Fibroblast of peridontal ligament (primary cell): ENCODE results near the gene JOSD1.
"Not testable (repeated sequence)": the region's sequence is repeated elsewhere in the genome, so short reads cannot be mapped to it uniquely, and the experiment has no call there.

Experiments used
- DNase-seq: peaks from one replicate; pipeline ENCODE4 v3.0.0-alpha.2; 2010; ENCODE audit errors: extremely low read depth

The JOSD1 gene

DNA sequence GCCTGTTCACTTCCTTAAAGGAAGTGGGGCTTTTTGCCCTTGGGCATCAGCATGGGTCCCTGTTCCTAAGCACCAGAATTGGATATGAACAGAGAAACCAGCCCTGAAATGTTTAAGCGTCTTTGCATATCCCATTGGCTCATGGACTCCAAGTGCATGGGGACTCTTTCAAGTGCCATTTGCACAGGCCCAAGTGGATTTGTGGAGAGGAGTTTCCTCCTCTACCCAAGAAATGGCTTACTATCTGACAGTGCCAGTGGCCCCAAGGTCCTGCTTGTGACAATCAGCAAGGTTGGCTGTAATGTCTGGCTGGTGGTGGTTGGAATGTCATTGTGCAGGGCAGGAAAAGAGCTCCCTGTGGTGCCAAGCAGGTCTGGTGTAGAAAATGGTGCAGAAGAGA is 15.0 kb downstream of the JOSD1 start:
- no peak for DNase-seq

DNA sequence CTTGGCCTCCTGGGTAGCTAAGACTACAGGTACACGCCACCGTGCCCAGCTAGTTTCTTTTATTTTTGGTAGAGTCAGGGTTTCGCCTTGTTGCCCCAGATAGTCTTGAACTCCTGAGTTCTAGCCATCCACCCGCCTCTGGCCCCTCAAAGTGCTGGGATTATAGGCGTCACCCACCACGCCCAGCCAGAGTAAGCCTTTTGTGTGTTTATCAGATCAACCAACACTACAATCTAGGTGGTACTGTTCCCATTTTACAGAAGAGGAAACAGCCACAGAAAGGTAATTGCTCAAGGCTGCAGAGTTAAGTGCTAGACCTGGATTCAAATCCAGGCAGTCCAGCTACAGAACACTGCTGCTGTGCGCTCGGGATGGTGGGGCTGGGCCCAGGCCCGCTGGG is 15.8 kb downstream of the JOSD1 start:
- DNase-seq = no peak

DNA sequence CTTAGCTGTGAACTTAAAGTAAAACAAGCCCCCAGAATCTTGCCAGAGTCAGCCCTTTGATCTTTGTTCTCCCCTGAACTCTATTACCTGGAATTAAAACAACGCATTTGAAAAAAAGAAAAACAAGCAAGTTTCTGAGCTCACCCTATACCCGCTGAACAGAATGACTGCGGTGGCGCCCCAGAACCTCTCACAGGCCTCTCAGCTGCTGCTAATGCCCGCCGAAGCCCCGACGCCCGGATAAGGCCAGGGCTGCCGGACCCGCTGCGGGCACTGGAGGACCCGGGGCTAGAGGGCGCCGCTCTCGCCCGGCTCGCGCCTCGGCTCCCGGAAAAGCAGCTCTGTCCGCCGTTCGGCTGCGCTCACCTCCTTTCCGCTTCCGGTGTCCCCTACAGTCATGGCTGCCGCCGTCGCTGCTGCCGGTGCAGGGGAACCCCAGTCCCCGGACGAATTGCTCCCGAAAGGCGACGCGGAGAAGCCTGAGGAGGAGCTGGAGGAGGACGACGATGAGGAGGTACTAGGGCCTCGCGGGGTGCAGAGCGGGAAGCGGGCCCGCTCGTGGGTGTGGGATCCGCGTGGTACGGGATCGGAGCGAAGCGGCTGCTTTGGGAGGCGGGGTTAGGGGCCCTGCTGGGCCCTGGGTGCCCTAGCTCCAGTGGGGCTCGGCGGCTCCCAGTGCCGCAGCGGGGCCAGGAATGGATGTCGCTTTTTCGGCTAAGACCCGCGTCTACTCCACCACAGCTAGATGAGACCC is 19.0 kb downstream of the JOSD1 start, which contains the start of gene TOMM22:
Gene TOMM22, plus strand, starts transcription at position 376 of the 754 bp plus-strand sequence. Its CDS starts 22 bp downstream, at position 398.
- peak; percentile 78 for DNase-seq

DNA sequence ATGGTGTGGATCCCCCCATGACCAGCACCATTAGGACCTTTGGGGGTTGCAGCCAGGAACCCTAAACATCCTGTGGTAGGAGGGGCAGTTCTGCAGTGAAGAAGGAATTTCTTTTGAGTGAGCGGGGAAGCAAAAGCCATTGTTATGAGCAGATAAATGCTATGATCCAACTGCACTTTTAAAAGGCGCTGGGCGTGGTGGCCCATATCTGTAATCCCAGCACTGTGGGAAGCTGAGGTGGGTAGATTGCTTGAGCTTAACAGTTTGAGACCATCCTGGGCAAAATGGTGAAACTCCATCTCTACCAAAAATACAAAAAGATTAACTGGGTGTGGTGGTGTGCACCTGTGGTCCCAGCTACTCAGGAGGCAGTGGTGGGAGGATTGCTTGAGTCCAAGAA is 24.9 kb downstream of the JOSD1 start:
- no peak for DNase-seq

DNA sequence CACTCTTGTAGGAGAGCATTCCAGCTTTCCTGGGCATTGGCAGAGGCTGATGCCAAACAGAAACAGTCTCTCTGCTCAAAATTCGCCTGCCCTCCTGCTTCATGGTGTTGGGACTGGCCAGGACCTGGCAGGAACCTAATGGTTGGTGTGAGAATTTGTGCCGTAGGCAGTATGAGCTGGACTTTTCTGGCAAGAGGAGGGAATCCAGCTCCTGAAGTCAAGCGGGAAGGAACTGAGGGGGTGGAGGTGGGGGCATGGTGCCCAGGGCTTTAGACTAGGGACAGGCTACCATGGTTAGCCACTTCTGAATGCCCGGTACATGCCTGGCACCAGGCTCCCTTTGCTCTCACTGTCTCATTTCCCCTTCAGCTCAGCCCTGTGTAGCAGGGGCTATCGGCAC is 25.9 kb downstream of the JOSD1 start:
- DNase-seq = no peak

DNA sequence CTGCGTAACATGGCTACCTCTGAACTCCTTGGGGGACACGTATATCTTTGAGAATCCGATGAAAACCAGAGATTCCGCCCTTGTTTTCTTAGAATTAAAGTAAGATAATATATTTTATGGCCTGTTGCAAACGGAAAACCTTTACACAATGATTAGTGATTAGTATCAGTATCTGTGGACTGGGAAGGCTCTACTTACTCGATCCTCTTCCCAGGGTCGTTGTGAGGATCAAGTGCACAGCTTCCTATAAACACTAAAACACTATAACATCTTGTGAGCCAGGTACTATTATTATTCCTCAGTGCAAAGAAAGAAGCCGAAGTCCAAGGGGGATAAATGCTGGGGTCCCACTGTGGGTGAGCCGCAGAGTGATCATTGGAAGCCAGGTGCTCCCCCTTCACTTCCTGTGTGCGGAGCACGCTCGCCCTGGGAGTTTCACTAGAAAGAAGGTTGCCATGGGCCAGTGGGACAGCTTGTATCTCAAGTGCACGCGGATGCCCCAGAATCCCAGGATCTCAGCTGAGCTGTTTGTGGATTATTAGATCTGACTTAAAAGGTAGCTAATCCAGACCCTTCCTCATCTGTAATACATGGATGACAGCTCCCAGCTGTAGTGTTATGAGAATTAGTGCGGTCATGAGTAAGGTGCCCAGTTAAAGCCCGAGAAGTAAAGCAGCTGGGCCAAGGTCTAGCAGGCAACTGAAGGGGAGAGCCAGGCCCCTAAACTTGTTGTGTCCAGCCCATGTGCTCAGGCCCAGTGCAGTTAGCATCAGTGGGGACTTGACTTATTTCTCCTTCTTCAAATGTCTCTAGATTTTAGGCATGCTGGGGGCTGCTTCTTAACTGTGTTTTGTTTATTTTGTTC is 43.5 kb downstream of the JOSD1 start:
- no peak for DNase-seq

DNA sequence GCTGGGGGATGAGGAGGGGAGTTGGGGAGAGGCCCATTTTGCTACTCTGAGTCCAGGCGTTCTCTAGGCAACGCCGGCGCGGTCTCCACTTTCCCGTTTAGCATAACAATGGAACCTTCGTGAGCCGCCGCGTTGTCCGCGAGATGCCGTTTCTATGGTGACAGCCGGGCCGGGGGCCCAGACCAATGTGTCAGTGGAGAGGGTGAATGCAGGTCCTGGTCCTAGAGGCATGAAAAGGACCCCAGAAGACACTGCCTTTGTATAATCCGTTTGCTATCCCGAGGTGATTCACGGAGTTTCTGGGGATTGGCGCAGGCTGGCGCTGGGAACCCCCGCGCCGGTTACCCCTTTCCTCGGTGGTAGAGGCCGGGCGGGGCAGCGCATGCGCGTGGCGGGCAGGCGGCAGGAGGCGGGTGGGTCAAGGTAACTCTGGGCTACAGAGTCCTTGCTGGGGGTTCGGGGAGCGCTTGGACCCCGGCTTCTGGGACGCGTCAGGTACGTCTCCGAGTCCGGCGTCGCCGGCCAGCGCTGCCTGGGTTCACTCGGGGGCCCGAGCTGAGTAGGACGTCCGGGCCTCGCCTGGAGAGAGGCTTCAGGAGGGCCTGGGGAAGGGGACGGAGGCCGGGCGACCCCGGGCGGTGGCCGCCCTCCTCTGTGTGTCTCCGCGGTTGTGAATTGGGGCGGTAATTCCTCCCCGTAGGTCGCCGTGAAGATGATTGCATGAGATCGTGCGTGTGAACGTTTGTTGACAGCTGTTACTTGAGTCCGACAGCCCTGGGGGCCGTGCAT is 44.3 kb downstream of the JOSD1 start, which contains the start of the genes CBY1 and FAM227A:
Gene CBY1, plus strand, starts transcription at position 383 of the 789 bp plus-strand sequence. CDS start 11,417 bp downstream, outside the sequence.
Gene FAM227A, minus strand, starts transcription at position 137 of the 789 bp plus-strand sequence. CDS start 6,224 bp downstream, outside the sequence.
- peak; percentile 85 for DNase-seq

DNA sequence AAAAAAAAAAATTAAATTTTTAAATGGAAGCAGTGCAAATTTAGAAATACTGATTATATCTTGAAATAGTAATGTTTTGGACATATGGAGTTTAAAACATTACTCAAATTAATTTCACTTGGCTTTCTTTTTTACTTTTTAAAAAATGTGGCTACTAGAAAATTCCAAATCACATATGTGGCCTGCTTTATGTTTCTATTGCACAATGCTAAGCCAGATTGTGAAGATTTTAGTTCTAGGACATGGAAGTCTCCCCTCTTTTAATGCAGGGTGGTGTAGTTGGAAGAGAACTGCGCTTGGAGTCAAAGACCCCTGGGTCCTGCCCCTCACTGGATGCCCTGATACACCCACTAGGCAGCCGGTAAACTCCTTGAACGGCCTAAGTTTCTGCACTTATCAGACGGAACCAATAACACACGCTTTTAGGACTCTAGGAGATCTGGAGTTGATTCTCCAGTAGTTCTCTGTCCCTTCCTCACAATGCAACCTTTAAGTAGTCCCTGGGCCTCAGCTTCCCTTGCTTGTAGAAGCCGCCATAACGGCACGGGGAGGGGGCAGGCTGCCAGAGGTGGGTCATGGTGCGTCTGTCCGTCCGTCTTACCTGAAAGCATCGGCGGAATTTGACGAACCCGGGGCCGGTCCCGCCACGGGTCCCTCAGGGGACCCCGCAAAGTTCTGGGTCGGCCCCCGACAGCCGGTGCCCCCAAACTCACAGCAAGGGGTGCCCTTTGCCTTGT is 45.1 kb downstream of the JOSD1 start:
- peak; percentile 23 for DNase-seq

DNA sequence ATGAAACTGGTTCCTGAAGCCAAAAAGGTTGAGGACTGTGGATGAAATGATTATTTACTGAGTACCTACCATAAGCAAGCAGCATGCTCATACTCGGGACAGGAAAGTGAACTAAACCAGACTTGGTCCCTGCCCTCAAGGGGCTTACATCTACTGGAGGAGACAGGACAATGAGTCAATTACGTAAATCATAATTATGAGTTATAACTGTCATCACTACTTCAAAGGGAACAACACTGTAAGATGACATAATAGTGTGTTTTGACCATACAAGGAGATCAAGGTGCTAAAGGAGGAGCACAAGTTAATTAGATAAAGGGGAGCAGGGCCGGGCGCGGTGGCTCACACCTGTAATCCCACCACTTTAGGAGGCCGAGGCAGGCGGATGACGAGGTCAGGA is 47.0 kb downstream of the JOSD1 start:
- DNase-seq = no peak

DNA sequence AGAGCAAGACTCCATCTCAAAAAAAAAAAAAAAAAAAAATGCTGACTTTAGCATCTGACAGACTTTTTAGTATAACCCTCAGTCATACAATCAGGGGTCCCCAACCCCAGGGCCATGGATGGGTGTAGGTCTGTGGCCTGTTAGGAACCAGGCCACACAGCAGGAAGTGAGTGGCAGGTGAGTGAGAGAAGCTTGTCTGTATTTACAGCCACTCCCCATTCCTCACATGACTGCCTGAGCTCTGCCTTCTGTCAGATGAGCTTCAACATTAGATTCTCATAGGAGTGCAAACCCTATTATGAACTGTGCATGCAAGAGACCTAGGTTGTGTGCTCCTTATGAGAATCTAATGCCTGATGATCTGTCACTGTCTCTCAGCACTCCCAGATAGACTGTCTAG is 47.9 kb downstream of the JOSD1 start:
- DNase-seq = no peak

DNA sequence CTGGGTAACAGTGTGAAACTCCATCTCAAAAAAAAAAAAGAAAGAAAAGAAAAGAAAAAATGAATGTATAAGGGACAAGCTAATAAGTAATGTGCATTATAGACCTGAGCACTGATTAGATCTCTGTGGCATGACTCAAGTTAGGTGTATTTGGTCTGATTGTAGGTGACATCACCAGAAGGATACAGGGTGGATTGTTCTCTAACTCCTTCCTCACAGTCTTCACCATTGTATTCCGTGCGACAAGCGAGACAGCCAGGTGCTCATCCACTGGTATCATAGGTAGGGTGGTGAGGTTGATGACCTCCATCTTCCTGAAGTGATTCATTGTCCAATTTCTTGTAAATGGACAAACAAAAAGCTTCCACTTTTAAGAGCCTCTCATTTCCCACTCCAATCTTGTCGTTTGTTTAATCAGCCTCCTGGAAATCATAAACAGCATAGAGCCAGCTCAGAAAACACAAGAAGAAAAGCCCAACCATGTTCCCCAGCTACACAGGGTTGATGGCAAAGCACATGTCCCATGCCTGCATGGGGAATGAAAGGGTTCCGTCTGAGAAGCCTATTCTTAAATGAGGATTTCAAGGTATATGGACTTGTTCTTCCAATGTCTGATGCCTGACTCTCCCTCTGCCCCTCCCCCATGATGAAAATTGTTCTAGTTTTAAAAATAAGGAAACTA is 50.8 kb downstream of the JOSD1 start:
- no peak for DNase-seq

DNA sequence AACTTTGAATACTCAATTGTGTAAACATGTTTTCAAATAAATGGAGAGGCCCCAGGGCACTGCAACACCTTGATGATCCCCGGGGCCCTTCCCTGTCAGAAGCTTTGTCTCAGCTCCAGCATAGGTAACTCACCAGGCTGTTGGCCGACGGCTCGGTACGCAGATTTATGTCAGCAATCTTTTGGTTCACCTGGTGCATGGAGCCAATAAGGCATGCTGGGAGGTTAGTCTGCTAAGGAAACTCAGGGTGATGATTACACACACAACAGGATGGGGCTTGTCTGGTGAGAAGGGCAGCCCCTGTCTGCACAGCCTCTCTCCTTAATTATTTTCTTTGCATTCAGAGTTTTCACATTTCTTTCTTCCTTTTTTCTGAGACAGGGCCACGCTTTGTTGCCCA is 55.3 kb downstream of the JOSD1 start:
- DNase-seq = no peak

DNA sequence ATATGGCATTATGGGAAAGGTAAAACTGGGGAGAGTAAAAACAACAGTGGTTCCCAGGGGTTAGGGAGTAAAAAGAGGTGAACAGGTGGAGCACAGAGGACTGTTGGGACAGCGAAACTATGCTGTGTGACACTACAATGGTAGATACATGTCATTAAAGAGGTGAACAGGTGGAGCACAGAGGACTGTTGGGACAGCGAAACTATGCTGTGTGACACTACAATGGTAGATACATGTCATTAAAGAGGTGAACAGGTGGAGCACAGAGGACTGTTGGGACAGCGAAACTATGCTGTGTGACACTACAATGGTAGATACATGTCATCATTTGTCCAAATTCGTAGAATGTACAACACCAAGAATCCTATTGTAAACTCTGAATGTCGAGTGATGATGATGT is 56.5 kb downstream of the JOSD1 start:
- not testable (repeated sequence) for DNase-seq

DNA sequence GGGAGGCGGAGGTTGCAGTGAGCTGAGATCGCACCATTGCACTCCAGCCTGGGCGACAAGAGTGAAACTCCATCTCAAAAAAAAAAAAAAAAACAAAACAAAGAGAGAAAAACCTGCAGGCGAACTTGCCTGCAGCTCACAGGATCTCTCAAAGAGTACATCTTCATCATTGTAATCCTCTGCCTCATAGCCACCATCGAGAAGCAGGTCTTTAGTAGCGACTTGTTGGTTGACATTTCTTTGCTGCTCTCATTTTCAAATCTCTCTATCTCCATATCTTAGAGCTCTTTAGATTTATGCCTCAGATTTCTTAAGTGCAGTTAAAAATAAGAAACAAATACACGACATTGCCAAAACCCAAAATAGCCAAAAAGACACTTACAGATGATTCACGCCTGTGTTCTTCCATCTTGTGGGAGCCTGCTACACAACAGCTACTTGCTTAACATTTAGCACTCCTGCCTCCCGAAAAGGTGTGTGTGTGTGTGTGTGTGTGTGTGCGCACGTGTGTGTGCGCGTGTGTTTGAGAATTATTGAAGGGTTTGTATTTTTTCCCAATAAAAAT is 59.2 kb downstream of the JOSD1 start:
- no peak for DNase-seq

DNA sequence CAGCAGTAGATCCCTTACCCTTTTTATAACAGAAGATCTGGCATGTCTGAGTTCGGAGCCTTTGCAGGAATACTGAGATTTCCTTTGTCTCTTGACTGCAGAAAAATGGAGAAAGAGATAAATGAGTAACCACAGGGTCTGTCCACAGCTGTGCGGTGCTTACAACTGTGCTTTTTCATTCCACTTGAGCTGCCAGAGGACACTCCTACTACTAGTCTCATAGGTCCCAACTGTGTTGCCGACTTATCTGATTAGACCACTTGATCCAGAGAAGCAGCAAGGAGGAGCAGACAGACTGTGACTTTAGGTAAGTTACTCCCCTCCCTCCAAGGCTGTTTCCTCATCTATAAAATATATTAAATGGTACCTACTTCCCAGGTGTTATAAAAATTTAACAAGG is 62.0 kb downstream of the JOSD1 start:
- no peak for DNase-seq

DNA sequence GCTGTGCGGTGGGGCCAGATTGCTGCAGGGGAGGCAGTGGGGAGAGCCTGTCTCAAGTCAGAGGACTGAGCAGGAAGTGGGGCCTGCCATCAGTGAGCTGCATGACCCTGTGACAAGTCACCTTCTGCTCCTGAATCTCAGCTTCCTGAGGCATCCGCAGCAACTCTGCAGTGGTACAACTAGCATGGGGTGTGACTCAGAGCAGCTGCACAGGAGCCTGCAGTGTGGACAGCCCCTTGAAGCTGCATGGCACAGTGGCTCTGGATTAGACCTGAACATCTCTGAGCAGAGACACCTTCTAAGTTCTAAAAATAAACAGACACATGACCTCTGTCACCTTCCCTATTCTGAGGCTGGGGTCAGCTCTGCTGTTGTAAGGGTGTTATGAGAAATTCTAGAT is 62.5 kb downstream of the JOSD1 start:
- no peak for DNase-seq
